ENCODE data around the gene FAAP20.

The FAAP20 gene

GRCh38 chr1:2231532-2232254 is 37.1 kb upstream of the FAAP20 start:
- no peak for DNase-seq
- H3K4me3 ChIP-seq (ENCODE audit: low read length): no peak overlapping the region

GRCh38 chr1:2230781-2231531 is 36.4 kb upstream of the FAAP20 start:
- Histone ChIP-seq H3K4me3 (ENCODE audit: low read length) (no peak overlapping the region), H3K27ac (ENCODE audit: low read length) (no peak overlapping the region)

More at GRCh38 chr1:2231532-2232254, 37.1 kb upstream of the FAAP20 start:
- Histone ChIP-seq H4K20me1 (ENCODE audit: insufficient read depth, low read length) (no peaks in the 10 kb centered on the region), H3K27me3 (replicated peaks; ENCODE audit: insufficient read depth, low read length) (peaks cover 3% of the 10 kb centered on the region), H3K4me1 (ENCODE audit: low read length) (peaks cover 14% of the 10 kb centered on the region; the same call in 1 of the 2 replicates), H3K9ac (ENCODE audit: low read length) (no peak overlapping the region), H3K9me2 (replicated peaks; ENCODE audit: insufficient read depth, low read length) (no peaks in the 10 kb centered on the region), H3K79me2 (ENCODE audit: low read length) (peaks cover 73% of the 10 kb centered on the region), H3K27ac (ENCODE audit: low read length) (no peak overlapping the region), H3K9me3 (replicated peaks; ENCODE audit: insufficient read depth, low read length) (no peaks in the 10 kb centered on the region), H3K36me3 (replicated peaks; ENCODE audit: insufficient read depth, low read length) (no peaks in the 10 kb centered on the region), H2AFZ (ENCODE audit: low read length) (no peak overlapping the region), H3K4me2 (ENCODE audit: low read depth, low read length) (no peak overlapping the region), H3F3A (ENCODE audit: insufficient read depth, low read length) (no peaks in the 10 kb centered on the region)
- TF ChIP-seq EZH2 (optimal IDR thresholded peaks at IDR 0.05; ENCODE audit: low read depth, low read length) (no peak), EZH2phosphoT487 (IDR thresholded peaks at IDR 0.05; ENCODE audit: low read length) (no peak)
- TF ChIP-seq, protein P1, sequence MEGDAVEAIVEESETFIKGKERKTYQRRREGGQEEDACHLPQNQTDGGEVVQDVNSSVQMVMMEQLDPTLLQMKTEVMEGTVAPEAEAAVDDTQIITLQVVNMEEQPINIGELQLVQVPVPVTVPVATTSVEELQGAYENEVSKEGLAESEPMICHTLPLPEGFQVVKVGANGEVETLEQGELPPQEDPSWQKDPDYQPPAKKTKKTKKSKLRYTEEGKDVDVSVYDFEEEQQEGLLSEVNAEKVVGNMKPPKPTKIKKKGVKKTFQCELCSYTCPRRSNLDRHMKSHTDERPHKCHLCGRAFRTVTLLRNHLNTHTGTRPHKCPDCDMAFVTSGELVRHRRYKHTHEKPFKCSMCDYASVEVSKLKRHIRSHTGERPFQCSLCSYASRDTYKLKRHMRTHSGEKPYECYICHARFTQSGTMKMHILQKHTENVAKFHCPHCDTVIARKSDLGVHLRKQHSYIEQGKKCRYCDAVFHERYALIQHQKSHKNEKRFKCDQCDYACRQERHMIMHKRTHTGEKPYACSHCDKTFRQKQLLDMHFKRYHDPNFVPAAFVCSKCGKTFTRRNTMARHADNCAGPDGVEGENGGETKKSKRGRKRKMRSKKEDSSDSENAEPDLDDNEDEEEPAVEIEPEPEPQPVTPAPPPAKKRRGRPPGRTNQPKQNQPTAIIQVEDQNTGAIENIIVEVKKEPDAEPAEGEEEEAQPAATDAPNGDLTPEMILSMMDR (IDR thresholded peaks at IDR 0.05; ENCODE audit: low read length): no peak

GRCh38 chr1:2229911-2230731 is 35.5 kb upstream of the FAAP20 start:
- Histone ChIP-seq H2AFZ (ENCODE audit: low read length) (no peak overlapping the region), H3K4me3 (ENCODE audit: low read length) (0 out of 2 replicates have a peak overlapping the region, but pooled peaks have one; percentile 12), H3K4me1 (ENCODE audit: low read length) (peaks cover 14% of the 10 kb centered on the region; the same call in 1 of the 2 replicates), H3K9ac (ENCODE audit: low read length) (no peak overlapping the region), H3K27ac (ENCODE audit: low read length) (no peak overlapping the region), H3K9me3 (replicated peaks; ENCODE audit: insufficient read depth, low read length) (no peaks in the 10 kb centered on the region), H3K36me3 (replicated peaks; ENCODE audit: insufficient read depth, low read length) (no peaks in the 10 kb centered on the region), H3F3A (ENCODE audit: insufficient read depth, low read length) (no peaks in the 10 kb centered on the region), H4K20me1 (ENCODE audit: insufficient read depth, low read length) (no peaks in the 10 kb centered on the region), H3K79me2 (ENCODE audit: low read length) (peaks cover 60% of the 10 kb centered on the region), H3K27me3 (replicated peaks; ENCODE audit: insufficient read depth, low read length) (peaks cover 13% of the 10 kb centered on the region), H3K9me2 (replicated peaks; ENCODE audit: insufficient read depth, low read length) (no peaks in the 10 kb centered on the region), H3K4me2 (ENCODE audit: low read depth, low read length) (peak overlapping the region; percentile 92)
- TF ChIP-seq, protein P1 (IDR thresholded peaks at IDR 0.05; ENCODE audit: low read length): no peak
- TF ChIP-seq EZH2 (optimal IDR thresholded peaks at IDR 0.05; ENCODE audit: low read depth, low read length): no peak
- TF ChIP-seq EZH2phosphoT487 (IDR thresholded peaks at IDR 0.05; ENCODE audit: low read length): no peak
- no peak for DNase-seq

More at GRCh38 chr1:2230781-2231531, 36.4 kb upstream of the FAAP20 start:
- no peaks in the 10 kb centered on the region for H3K9me3 ChIP-seq (replicated peaks; ENCODE audit: insufficient read depth, low read length)
- DNase-seq: no peak
- no peaks in the 10 kb centered on the region for H3F3A ChIP-seq (ENCODE audit: insufficient read depth, low read length)
- H3K36me3 ChIP-seq (replicated peaks; ENCODE audit: insufficient read depth, low read length): no peaks in the 10 kb centered on the region
- peaks cover 68% of the 10 kb centered on the region for H3K79me2 ChIP-seq (ENCODE audit: low read length)
- H2AFZ ChIP-seq (ENCODE audit: low read length): no peak overlapping the region
- TF ChIP-seq, protein P1 (IDR thresholded peaks at IDR 0.05; ENCODE audit: low read length): no peak
- TF ChIP-seq EZH2phosphoT487 (IDR thresholded peaks at IDR 0.05; ENCODE audit: low read length): no peak
- no peak for TF ChIP-seq EZH2 (optimal IDR thresholded peaks at IDR 0.05; ENCODE audit: low read depth, low read length)
- no peaks in the 10 kb centered on the region for H3K9me2 ChIP-seq (replicated peaks; ENCODE audit: insufficient read depth, low read length)
- peaks cover 10% of the 10 kb centered on the region for H3K27me3 ChIP-seq (replicated peaks; ENCODE audit: insufficient read depth, low read length)
- H4K20me1 ChIP-seq (ENCODE audit: insufficient read depth, low read length): no peaks in the 10 kb centered on the region
- peak overlapping the region; percentile 92; the same call in 1 of the 2 replicates for H3K4me2 ChIP-seq (ENCODE audit: low read depth, low read length)
- peaks cover 14% of the 10 kb centered on the region; the same call in 1 of the 2 replicates for H3K4me1 ChIP-seq (ENCODE audit: low read length)
- H3K9ac ChIP-seq (ENCODE audit: low read length): no peak overlapping the region
